Stomach (tissue), 9 donors: ENCODE results near the gene FCHO1. TPM values are rescaled to one million over a fixed set of nuclear protein-coding genes. Genes with fewer than 3 reads are reported as not detected.
"Not testable (repeated sequence)": the region's sequence is repeated elsewhere in the genome, so short reads cannot be mapped to it uniquely, and the experiment has no call there.

Experiments used
- DNase-seq, 2 donors: peaks; one replicate each; pipeline versions ENCODE4 v3.0.0 to v3.0.0-alpha.2; 2013 to 2019
- H3K27ac ChIP-seq, 5 donors: fragments of 200-600 bp in 4 of 5; sonication (generic) in 4 of 5; one replicate each; pipeline ENCODE4 v1.5.1; 2013 to 2019; ENCODE audit warnings: mild to moderate bottlenecking in 1 of 5, moderate library complexity in 1 of 5
- H3K27me3 ChIP-seq, 3 donors: fragments of 200-600 bp; sonication (generic); one replicate each; pipeline ENCODE4 v1.5.1; 2017 to 2019; ENCODE audit warnings: mixed run types in 1 of 3
- H3K36me3 ChIP-seq, 4 donors: fragments of 200-600 bp; sonication (generic); 1 replicate in 3 of 4; 2 replicates in 1 of 4; pipeline ENCODE4 v1.5.1; 2016 to 2019
- H3K4me1 ChIP-seq, 4 donors: fragments of 200-600 bp; sonication (generic); one replicate each; pipeline ENCODE4 v1.5.1; 2016 to 2019
- H3K4me3 ChIP-seq, 4 donors: fragments of 200-600 bp; sonication (generic) in 3 of 4; one replicate each; pipeline ENCODE4 v1.5.1; 2016 to 2019; ENCODE audit warnings: mild to moderate bottlenecking in 1 of 4
- H3K9me3 ChIP-seq, 4 donors: fragments of 200-600 bp; sonication (generic); one replicate each; pipeline ENCODE4 v1.5.1; 2016 to 2019
- CTCF ChIP-seq, 7 experiments: fragments of 450-650 bp in 4 of 7; fragments of 200-600 bp in 3 of 7; sonication (generic) in 3 of 7; IDR thresholded peaks; one replicate each; pipeline ENCODE4 v1.5.1; 2016 to 2019; ENCODE audit warnings: antibody characterized with exemption in 7 of 7, control low read depth in 2 of 7, mild to moderate bottlenecking in 1 of 7
- EP300 ChIP-seq: sonication (generic); formaldehyde crosslinking; IDR thresholded peaks from one replicate; pipeline ENCODE4 v1.6.1; 2017; ENCODE audit warnings: antibody characterized with exemption
- POLR2A ChIP-seq, 4 donors: fragments of 450-650 bp; IDR thresholded peaks; one replicate each; pipeline ENCODE4 v1.6.1; 2016; ENCODE audit warnings: antibody characterized with exemption in 4 of 4, control low read depth in 2 of 4, mild to moderate bottlenecking in 1 of 4, moderate library complexity in 1 of 4
- POLR2AphosphoS5 ChIP-seq, 3 donors: sonication (generic); formaldehyde crosslinking; IDR thresholded peaks; one replicate each; pipeline ENCODE4 v1.6.1; 2016; ENCODE audit warnings: antibody characterized with exemption in 3 of 3
- WGBS, 5 donors: extraction: QIAGEN DNeasy Blood & Tissue Kit in 3 of 5; methylation state at CpG; one replicate each; pipeline versions ENCODE4 v1.1.5 to v1.1.7; 2013 to 2018; 5-methylcytosine and 5-hydroxymethylcytosine counted together
- intact Hi-C: fragments of 100-400 bp; cut with DNase I; formaldehyde crosslinking; loops from one replicate; pipeline ENCODE4 v1.15.1; 2023; ENCODE audit warnings: low total_unique reads
- polyA plus RNA-seq, 3 donors: library from polyadenylated mRNA; stranded (reverse); fragments of 200-250 nt; gene quantifications; one replicate each; pipeline ENCODE4 v1.2.3, GENCODE V29; 2013
- total RNA-seq, 5 donors: library from RNA; depleted of rRNA; stranded (reverse); fragments of >200 nt; gene quantifications; one replicate each; pipeline versions ENCODE4 v1.1.0 to v1.2.3, GENCODE V29; 2014 to 2016
- donor health status: healthy with polysubstance abuse.
- donor health status: Bipolar disorder and iron deficiency.
- donor health status: healthy.

FCHO1 gene
- total and polyA plus RNA-seq, 8 donors = 0.53 to 9.3 (median 0.92) TPM; not detected in 1

GRCh38 chr19:17772172-17772571, 20.9 kb downstream of the FCHO1 start:
- no peak for TF ChIP-seq CTCF (IDR thresholded peaks at IDR 0.05)
- TF ChIP-seq POLR2A (IDR thresholded peaks at IDR 0.05) = no peak
- TF ChIP-seq POLR2AphosphoS5 (IDR thresholded peaks at IDR 0.05) = no peak
- intact Hi-C loops = no loop called here
- peaks cover 0 to 18% (median 0%) of the 10 kb centered on the region in 4 donors for H3K36me3 ChIP-seq
- no peaks in the 10 kb centered on the region for H3K9me3 ChIP-seq
- H3K4me3 ChIP-seq = no peak overlapping the region
- no peaks in the 10 kb centered on the region for H3K4me1 ChIP-seq
- peaks cover 0 to 9% (median 0%) of the 10 kb centered on the region in 3 donors for H3K27me3 ChIP-seq
- no peak overlapping the region for H3K27ac ChIP-seq
- 91 to 100% (median 97%) methylated on average over 4 of the region's 4 CpGs for WGBS, 5 donors
- DNase-seq = no peak

GRCh38 chr19:17775245-17775927, 24.1 kb downstream of the FCHO1 start:
- peaks cover 0 to 17% (median 0%) of the 10 kb centered on the region in 4 donors for H3K36me3 ChIP-seq
- H3K4me1 ChIP-seq = peaks cover 0 to 22% (median 17%) of the 10 kb centered on the region in 4 donors
- no peak overlapping the region for H3K4me3 ChIP-seq
- peak in 1 of 2 donors; percentile 42 for DNase-seq
- H3K27me3 ChIP-seq = peaks cover 0 to 36% (median 4%) of the 10 kb centered on the region in 3 donors
- no peaks in the 10 kb centered on the region for H3K9me3 ChIP-seq
- intact Hi-C loops = no loop called here
- H3K27ac ChIP-seq = no peak overlapping the region
- TF ChIP-seq CTCF (IDR thresholded peaks at IDR 0.05) (peak in 1 of 7 experiments; percentile 27), POLR2AphosphoS5 (IDR thresholded peaks at IDR 0.05) (no peak), EP300 (no peak), POLR2A (IDR thresholded peaks at IDR 0.05) (no peak)
- WGBS, 5 donors = 57 to 67% (median 67%) methylated on average over 15 to 16 of the region's 16 CpGs

- no peak overlapping the region for H3K27ac ChIP-seq
- WGBS, 5 donors = 71 to 77% (median 71%) methylated on average over 21 to 27 of the region's 27 CpGs
Measured at GRCh38 chr19:17775991-17776803, 24.9 kb downstream of the FCHO1 start.

GRCh38 chr19:17777840-17778239, 26.6 kb downstream of the FCHO1 start:
- intact Hi-C loops, H3K36me3 ChIP-seq, DNase-seq, H3K9me3 ChIP-seq, H3K27ac ChIP-seq: not testable (repeated sequence)
- Histone ChIP-seq H3K4me3 (peak overlapping the region in 1 of 4 donors; percentile 34), H3K27me3 (peaks cover 0 to 50% (median 4%) of the 10 kb centered on the region in 3 donors), H3K4me1 (peaks cover 0 to 22% (median 17%) of the 10 kb centered on the region in 4 donors)
- 73 to 79% (median 76%) methylated on average over 9 to 10 of the region's 10 CpGs for WGBS, 5 donors

More at GRCh38 chr19:17775991-17776803, 24.9 kb downstream of the FCHO1 start:
- Histone ChIP-seq H3K9me3 (no peaks in the 10 kb centered on the region), H3K36me3 (peaks cover 0 to 11% (median 0%) of the 10 kb centered on the region in 4 donors), H3K27me3 (peaks cover 0 to 44% (median 4%) of the 10 kb centered on the region in 3 donors), H3K4me1 (peaks cover 0 to 22% (median 17%) of the 10 kb centered on the region in 4 donors), H3K4me3 (no peak overlapping the region)
- intact Hi-C loops = no loop called here
- DNase-seq = no peak
- TF ChIP-seq POLR2A (IDR thresholded peaks at IDR 0.05) (no peak), POLR2AphosphoS5 (IDR thresholded peaks at IDR 0.05) (no peak), EP300 (no peak), CTCF (IDR thresholded peaks at IDR 0.05) (no peak)
